Heart left ventricle (tissue), 16 donors: ENCODE measurements around the gene LHX6. TPM values are rescaled to one million over a fixed set of nuclear protein-coding genes. Genes with fewer than 3 reads are reported as not detected.

ENCODE experiments used
- ATAC-seq, 4 donors: fragments of 200-7000 bp; cut with Tn5 transposase; one replicate each; pipeline ENCODE4 v1.9.1; 2020 to 2022; ENCODE audit warnings: moderate library complexity in 4 of 4, mild to moderate bottlenecking in 3 of 4, moderate number of reproducible peaks in 1 of 4
- DNase-seq, 5 donors: peaks; one replicate each; pipeline ENCODE4 v3.0.0-alpha.2; 2020
- H3K27ac ChIP-seq, 12 donors: fragments of 200-600 bp; sonication (generic) in 4 of 12; one replicate each; pipeline versions ENCODE4 v1.5.0 to v1.8.0; 2016 to 2022; ENCODE audit warnings: mild to moderate bottlenecking in 2 of 12
- H3K27me3 ChIP-seq, 9 donors: fragments of 200-600 bp; sonication (generic) in 2 of 9; one replicate each; pipeline versions ENCODE4 v1.5.1 to v1.8.0; 2016 to 2022; ENCODE audit warnings: mild to moderate bottlenecking in 3 of 9
- H3K36me3 ChIP-seq, 9 donors: fragments of 200-600 bp; sonication (generic) in 2 of 9; one replicate each; pipeline versions ENCODE4 v1.5.0 to v1.8.0; 2018 to 2022; ENCODE audit warnings: mild to moderate bottlenecking in 2 of 9
- H3K4me1 ChIP-seq, 12 donors: fragments of 200-600 bp; sonication (generic) in 4 of 12; one replicate each; pipeline versions ENCODE4 v1.5.0 to v1.8.0; 2016 to 2022; ENCODE audit warnings: mild to moderate bottlenecking in 3 of 12
- H3K4me3 ChIP-seq, 12 donors: fragments of 200-600 bp; sonication (generic) in 4 of 12; one replicate each; pipeline versions ENCODE4 v1.5.0 to v1.8.0; 2017 to 2022; ENCODE audit warnings: mild to moderate bottlenecking in 9 of 12, moderate library complexity in 4 of 12
- H3K9me3 ChIP-seq, 12 donors: fragments of 200-600 bp; sonication (generic) in 4 of 12; one replicate each; pipeline versions ENCODE4 v1.5.0 to v1.8.0; 2016 to 2022; ENCODE audit warnings: mild to moderate bottlenecking in 1 of 12
- POLR2A ChIP-seq, 2 donors: fragments of 450-650 bp; IDR thresholded peaks; one replicate each; pipeline ENCODE4 v1.6.1; 2017; ENCODE audit warnings: antibody characterized with exemption in 2 of 2, mild to moderate bottlenecking in 2 of 2, moderate library complexity in 2 of 2
- WGBS, 4 donors: extraction: QIAGEN DNeasy Blood & Tissue Kit in 2 of 4; methylation state at CpG; one replicate each; pipeline versions ENCODE4 v1.1.5 to v1.1.7; 2013 to 2018; 5-methylcytosine and 5-hydroxymethylcytosine counted together
- intact Hi-C, 10 donors: fragments of 100-400 bp; cut with DNase I; formaldehyde crosslinking; loops; one replicate each; pipeline versions ENCODE4 v1.11.1 to v1.14.2; 2022
- polyA plus RNA-seq, 2 donors: library from polyadenylated mRNA; stranded (reverse); fragments of 200-250 nt; gene quantifications; one replicate each; pipeline ENCODE4 v1.2.3, GENCODE V29; 2013
- total RNA-seq, 9 donors: library from RNA; depleted of rRNA in 2 of 9; stranded (reverse); fragments of >200 nt in 2 of 9; fragmentation: NEBNext Ultra II Directional in 3 of 9; extraction: Animal tissue kit (Norgen Biotek cat#: 25700) in 3 of 9; gene quantifications; one replicate each; pipeline versions ENCODE4 v1.1.0 to v1.2.4, GENCODE V29; 2016 to 2023
- TF ChIP-seq, protein P1 (sequence below), 12 donors: fragments of 200-600 bp; sonication (generic) in 4 of 12; IDR thresholded peaks; one replicate each; pipeline versions ENCODE4 v1.5.0 to v1.8.0; 2018 to 2022; ENCODE audit warnings: antibody characterized with exemption in 12 of 12, mild to moderate bottlenecking in 5 of 12
- donor health status: ischemic (EF 13 %, LVEDD 7.1; RV severe dilation, severe dysfunction).
- donor health status: healthy with polysubstance abuse.
- donor health status: DM: no; HTN: yes; CAD: no.
- donor health status: DM: no; HTN: no; CAD: no.
- donor health status: ischemic (EF 25% LVEDD 6.9; RV normal size, moderate dysfunction).
- donor health status: ischemic (EF 25% LVEDD 5.7; RV mildly dilated, moderate dysfunction).
- donor health status: healthy.
- donor health status: DM: yes; HTN: yes; CAD: no.
- donor health status: ischemic (EF 35%, LVEDD 5.7; RV mildly dilated, moderate dysfunction).
- donor health status: nonischemic (EF 11% LVEDD 7.7; RV severe dilation, severe dysfunction).
- donor health status: DM: yes; HTN: yes; CAD: no.
- donor health status: PGD.
- donor health status: ischemic (EF 29% LVEDD 5.4; RV normal size, mild dysfunction).
- donor health status: nonischemic (EF 23%, LVEDD 6.1; RV moderate dilation, normal function).

The LHX6 gene
- total and polyA plus RNA-seq, 11 donors, result 2.9 to 11.2 (median 6.5) TPM

DNA sequence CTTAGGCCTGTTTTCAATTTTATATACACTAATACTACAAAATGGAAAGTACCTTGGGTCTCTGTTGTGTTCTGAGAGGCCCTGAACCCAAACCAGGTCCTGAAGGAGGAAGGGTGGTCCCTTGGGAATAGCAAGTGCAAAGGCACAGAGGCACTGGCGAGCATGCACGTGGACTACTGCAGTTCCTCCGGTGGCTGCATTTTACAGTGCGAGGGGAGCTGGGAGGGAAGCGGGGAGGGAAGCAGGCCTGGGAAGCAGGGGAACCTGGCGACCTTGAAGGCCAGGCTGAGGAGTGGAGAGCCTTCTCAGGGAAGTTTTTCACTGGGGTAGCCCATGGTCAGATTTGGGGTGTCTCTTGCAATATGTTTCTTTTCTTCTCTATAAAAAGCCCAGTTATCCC lies 35.1 kb downstream of the LHX6 start:
- ATAC-seq, result no peak
- Histone ChIP-seq H3K36me3 (no peaks in the 10 kb centered on the region), H3K27me3 (peaks cover 0 to 16% (median 0%) of the 10 kb centered on the region in 9 donors), H3K9me3 (no peaks in the 10 kb centered on the region), H3K4me3 (no peak overlapping the region), H3K27ac (no peak overlapping the region), H3K4me1 (no peaks in the 10 kb centered on the region)
- WGBS, 4 donors, result 73 to 82% (median 80%) methylated on average over 6 of the region's 6 CpGs
- no peak for TF ChIP-seq POLR2A (IDR thresholded peaks at IDR 0.05)
- TF ChIP-seq, protein P1, sequence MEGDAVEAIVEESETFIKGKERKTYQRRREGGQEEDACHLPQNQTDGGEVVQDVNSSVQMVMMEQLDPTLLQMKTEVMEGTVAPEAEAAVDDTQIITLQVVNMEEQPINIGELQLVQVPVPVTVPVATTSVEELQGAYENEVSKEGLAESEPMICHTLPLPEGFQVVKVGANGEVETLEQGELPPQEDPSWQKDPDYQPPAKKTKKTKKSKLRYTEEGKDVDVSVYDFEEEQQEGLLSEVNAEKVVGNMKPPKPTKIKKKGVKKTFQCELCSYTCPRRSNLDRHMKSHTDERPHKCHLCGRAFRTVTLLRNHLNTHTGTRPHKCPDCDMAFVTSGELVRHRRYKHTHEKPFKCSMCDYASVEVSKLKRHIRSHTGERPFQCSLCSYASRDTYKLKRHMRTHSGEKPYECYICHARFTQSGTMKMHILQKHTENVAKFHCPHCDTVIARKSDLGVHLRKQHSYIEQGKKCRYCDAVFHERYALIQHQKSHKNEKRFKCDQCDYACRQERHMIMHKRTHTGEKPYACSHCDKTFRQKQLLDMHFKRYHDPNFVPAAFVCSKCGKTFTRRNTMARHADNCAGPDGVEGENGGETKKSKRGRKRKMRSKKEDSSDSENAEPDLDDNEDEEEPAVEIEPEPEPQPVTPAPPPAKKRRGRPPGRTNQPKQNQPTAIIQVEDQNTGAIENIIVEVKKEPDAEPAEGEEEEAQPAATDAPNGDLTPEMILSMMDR (IDR thresholded peaks at IDR 0.05), result no peak
- DNase-seq, result no peak
- intact Hi-C loops, result no loop called here

DNA sequence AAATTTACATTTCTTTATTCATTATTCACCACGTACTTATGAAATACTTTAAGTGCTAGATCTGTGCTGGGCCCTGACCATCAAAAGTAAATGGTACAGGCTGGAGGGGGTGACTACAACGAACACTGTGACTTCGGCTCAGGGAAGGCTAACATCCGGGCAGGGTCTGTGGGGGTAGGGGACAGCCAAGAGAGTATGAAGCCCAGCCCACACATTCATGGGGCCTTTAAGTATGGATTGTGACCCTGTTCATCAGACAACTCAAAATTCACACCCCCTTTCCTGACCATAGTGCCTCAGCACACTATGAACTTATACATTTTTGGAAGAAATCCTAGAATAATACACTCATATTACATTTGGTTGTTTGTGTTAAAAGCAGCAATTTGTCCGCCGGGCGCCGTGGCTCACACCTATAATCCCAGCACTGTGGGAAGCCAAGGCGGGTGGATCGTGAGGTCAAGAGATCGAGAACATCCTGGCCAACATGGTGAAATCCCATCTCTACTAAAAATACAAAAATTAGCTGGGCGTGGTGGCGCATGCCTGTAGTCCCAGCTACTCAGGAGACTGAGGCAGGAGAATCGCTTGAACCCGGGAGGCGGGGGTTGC lies 35.7 kb downstream of the LHX6 start:
- Histone ChIP-seq H3K4me3 (no peak overlapping the region), H3K36me3 (no peaks in the 10 kb centered on the region), H3K4me1 (no peaks in the 10 kb centered on the region), H3K9me3 (no peaks in the 10 kb centered on the region), H3K27ac (no peak overlapping the region), H3K27me3 (peaks cover 0 to 16% (median 0%) of the 10 kb centered on the region in 9 donors)
- WGBS, 4 donors, result 80 to 90% (median 87%) methylated on average over 16 of the region's 16 CpGs
- TF ChIP-seq, protein P1 (IDR thresholded peaks at IDR 0.05), result no peak
- no peak for TF ChIP-seq POLR2A (IDR thresholded peaks at IDR 0.05)
- DNase-seq (no peak), ATAC-seq (no peak)
- intact Hi-C loops, result no loop called here

DNA sequence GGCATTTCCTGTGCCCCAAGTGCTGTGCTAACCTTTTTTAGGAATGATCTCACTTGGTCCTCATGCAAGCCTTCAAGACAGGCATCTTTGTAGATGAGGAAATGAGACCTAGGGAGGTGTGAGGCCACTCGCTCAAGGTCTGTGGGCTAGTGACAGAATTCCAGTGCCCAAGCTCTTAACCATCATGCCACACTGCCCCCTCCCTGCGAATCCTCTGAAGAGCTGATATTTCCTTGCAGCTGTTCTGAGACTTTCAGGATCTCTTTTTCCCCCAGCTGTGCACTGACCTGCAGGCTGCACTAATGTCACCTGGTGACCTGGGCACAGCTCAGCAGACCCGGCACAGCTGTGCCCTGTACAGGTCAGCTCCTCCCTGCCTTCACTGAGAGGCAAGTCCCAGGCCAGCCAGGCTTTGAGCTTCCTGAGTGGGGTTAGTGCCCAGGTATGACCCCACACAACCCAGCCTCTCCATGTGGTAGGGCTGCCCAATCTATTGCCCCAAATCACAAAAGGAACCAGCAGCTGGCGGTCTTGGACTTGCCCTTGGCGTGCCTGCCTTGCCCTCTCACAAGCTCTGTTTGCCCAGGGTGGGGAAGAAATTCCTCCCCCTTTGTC lies 36.4 kb downstream of the LHX6 start:
- H3K27me3 ChIP-seq, result peaks cover 0 to 11% (median 0%) of the 10 kb centered on the region in 9 donors
- no peak overlapping the region for H3K27ac ChIP-seq
- intact Hi-C loops, result no loop called here
- no peaks in the 10 kb centered on the region for H3K9me3 ChIP-seq
- TF ChIP-seq POLR2A (IDR thresholded peaks at IDR 0.05), result no peak
- TF ChIP-seq, protein P1 (IDR thresholded peaks at IDR 0.05), result no peak
- no peaks in the 10 kb centered on the region for H3K4me1 ChIP-seq
- no peak for ATAC-seq
- no peak overlapping the region for H3K4me3 ChIP-seq
- H3K36me3 ChIP-seq, result no peaks in the 10 kb centered on the region
- WGBS, 4 donors, result 86 to 96% (median 90%) methylated on average over 3 to 5 of the region's 5 CpGs
- no peak for DNase-seq

DNA sequence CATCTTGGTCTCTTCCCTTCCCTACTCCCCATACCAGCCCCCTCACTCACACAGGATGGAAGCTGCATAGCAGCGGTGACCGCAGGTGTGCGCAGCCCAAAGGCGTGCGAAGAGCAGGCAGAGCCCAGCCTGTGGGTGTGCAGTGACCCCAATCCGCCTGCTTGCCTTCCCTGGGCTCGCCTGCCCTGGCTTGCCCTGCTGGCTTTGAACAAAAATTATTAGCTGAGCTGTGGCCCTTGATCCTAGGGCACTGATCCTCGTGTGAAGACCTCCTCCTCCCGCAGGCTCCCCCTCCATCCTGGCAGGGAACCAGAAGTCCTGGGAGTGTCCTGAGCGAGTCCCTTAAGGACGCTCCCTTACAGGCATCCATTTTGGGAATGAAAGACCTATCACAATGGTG lies 37.2 kb downstream of the LHX6 start:
- Histone ChIP-seq H3K4me1 (no peaks in the 10 kb centered on the region), H3K27ac (no peak overlapping the region), H3K9me3 (no peaks in the 10 kb centered on the region), H3K4me3 (no peak overlapping the region), H3K36me3 (no peaks in the 10 kb centered on the region), H3K27me3 (peaks cover 0 to 11% (median 0%) of the 10 kb centered on the region in 9 donors)
- ATAC-seq (no peak), DNase-seq (no peak)
- TF ChIP-seq, protein P1 (IDR thresholded peaks at IDR 0.05), result no peak
- TF ChIP-seq POLR2A (IDR thresholded peaks at IDR 0.05), result no peak
- 73 to 77% (median 75%) methylated on average over 11 of the region's 11 CpGs for WGBS, 4 donors
- intact Hi-C loops, result no loop called here
